ENCODE data around the gene CCDC6. TPM values are rescaled to one million over a fixed set of nuclear protein-coding genes. Genes with fewer than 3 reads are reported as not detected.

The CCDC6 gene
- total RNA-seq, 4 donors from 2014 or later = 65.5 to 104 (median 76.2) TPM

DNA sequence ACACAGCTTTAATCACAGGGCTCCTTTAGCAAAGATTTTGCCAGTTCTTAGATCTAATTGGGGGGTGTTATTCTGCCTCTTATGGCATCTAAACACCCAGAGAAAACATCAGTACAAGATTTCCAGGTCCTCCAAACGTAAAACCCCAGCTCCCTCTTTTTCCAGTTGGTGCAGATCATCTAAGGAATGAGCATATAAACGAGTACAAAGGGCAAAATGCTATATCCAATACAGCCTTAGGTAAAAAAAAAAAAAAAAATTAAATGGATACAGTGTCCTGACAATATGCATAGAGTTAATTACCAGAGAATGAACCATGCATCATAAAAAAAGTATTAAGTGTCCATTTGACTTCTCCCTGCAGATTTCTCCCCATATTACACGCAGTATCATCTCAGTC lies 50.3 kb downstream of the CCDC6 start:
- intact Hi-C loops (cut with DNase I; ENCODE audit: low total_unique reads) = no loop called here
- TF ChIP-seq, protein P1, sequence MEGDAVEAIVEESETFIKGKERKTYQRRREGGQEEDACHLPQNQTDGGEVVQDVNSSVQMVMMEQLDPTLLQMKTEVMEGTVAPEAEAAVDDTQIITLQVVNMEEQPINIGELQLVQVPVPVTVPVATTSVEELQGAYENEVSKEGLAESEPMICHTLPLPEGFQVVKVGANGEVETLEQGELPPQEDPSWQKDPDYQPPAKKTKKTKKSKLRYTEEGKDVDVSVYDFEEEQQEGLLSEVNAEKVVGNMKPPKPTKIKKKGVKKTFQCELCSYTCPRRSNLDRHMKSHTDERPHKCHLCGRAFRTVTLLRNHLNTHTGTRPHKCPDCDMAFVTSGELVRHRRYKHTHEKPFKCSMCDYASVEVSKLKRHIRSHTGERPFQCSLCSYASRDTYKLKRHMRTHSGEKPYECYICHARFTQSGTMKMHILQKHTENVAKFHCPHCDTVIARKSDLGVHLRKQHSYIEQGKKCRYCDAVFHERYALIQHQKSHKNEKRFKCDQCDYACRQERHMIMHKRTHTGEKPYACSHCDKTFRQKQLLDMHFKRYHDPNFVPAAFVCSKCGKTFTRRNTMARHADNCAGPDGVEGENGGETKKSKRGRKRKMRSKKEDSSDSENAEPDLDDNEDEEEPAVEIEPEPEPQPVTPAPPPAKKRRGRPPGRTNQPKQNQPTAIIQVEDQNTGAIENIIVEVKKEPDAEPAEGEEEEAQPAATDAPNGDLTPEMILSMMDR (IDR thresholded peaks at IDR 0.05) = no peak
- TF ChIP-seq POLR2A (IDR thresholded peaks at IDR 0.05) = no peak
- DNase-seq (ENCODE audit: low spot score in 2 of 2) = no peak
- no peak overlapping the region for H3K4me3 ChIP-seq (ENCODE audit: low read depth, poor library complexity, severe bottlenecking)
- WGBS, 2 donors = 72 to 81% methylated on average over 3 of the region's 3 CpGs

DNA sequence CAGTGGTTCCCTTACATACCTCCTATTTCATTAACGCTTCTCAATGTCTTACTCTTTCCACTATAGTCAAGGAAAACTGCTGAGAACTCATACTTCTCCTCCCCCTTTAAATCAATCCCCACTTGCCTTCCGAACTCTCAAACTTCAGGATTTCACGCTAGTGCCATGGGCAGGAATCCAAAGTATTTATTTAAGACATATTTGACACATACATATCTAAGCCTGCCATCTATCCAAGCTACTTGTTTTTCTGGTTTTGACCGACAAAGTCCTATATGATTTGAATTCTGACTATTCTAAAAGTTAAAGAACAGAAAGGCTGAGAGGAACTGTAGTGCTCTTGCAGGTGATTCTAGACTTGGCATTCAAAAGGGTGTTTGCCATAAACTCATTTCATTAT lies 51.8 kb downstream of the CCDC6 start:
- TF ChIP-seq POLR2A (IDR thresholded peaks at IDR 0.05) = no peak
- TF ChIP-seq, protein P1 (IDR thresholded peaks at IDR 0.05) = no peak
- no peak overlapping the region for H3K4me3 ChIP-seq (ENCODE audit: low read depth, poor library complexity, severe bottlenecking)
- WGBS, 2 donors = 52 to 65% methylated on average over 4 of the region's 4 CpGs
- intact Hi-C loops (cut with DNase I; ENCODE audit: low total_unique reads) = no loop called here
- DNase-seq (ENCODE audit: low spot score in 2 of 2) = no peak

DNA sequence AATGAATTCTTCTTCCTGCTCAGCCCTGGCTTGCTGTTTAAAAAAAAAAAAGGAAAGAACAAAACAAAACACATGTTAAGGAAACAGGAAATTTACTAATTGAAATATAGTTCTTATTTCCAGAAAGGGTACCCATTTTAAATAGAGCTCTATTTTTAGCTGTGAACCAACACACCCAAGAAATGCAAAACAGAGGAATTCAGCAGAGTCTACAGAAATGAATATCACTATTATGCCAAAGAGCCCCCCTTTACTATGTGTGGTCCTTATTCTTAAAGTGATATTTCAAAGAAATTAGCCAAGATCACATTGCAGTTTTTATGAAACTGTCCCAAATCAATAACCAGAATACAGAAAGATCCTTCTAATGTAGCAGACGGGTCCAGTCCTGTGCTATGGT lies 53.7 kb downstream of the CCDC6 start:
- intact Hi-C loops (cut with DNase I; ENCODE audit: low total_unique reads) = no loop called here
- 62 to 82% methylated on average over 1 of the region's 1 CpG for WGBS, 2 donors
- DNase-seq (ENCODE audit: low spot score in 2 of 2) = no peak
- TF ChIP-seq, protein P1 (IDR thresholded peaks at IDR 0.05) = no peak
- no peak overlapping the region for H3K4me3 ChIP-seq (ENCODE audit: low read depth, poor library complexity, severe bottlenecking)

DNA sequence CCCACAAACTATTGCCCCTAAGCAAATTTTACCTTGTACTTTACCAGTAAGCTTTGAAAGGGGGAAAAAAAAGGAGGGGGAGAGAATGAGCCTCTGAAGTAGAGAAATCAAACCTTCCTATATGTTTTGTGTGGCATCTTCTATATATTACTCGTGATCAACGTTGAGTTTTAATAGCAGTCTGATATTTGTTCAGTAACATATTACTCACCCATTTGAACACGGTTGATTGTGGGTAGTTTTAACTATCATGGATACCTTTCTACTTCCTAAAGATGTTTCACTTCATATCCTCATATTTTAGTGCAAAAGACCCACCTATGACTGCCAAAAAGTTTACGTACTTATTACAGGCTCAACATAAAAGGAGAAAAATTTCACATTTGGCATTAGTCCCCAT lies 54.5 kb downstream of the CCDC6 start:
- TF ChIP-seq, protein P1 (IDR thresholded peaks at IDR 0.05) = no peak
- no peak for TF ChIP-seq POLR2A (IDR thresholded peaks at IDR 0.05)
- H3K4me3 ChIP-seq (ENCODE audit: low read depth, poor library complexity, severe bottlenecking) = no peak overlapping the region
- WGBS, 2 donors = 62 to 69% methylated on average over 4 of the region's 4 CpGs
- no peak for DNase-seq (ENCODE audit: low spot score in 2 of 2)
- intact Hi-C loops (cut with DNase I; ENCODE audit: low total_unique reads) = no loop called here

DNA sequence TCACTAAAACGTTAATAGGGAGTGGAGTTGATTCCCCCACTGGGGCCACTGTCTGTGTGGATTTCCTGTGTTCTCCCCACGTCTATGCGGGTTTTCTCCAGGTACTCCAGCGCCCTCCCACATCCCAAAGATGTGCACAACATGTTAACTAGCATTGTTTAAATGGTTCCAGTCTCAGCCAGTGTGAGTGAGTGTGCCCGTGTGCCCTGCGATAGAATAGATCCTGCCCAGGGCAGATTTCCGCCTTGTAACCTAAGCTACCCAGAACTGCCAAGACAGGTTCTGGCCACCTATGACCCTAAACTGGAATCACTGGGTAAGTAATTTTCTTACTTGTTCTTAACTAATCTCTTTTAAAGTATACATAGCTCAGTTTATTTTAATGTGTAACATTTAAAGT lies 58.5 kb downstream of the CCDC6 start:
- no peak overlapping the region for H3K4me3 ChIP-seq (ENCODE audit: low read depth, poor library complexity, severe bottlenecking)
- intact Hi-C loops (cut with DNase I; ENCODE audit: low total_unique reads) = no loop called here
- TF ChIP-seq POLR2A (IDR thresholded peaks at IDR 0.05) = no peak
- TF ChIP-seq, protein P1 (IDR thresholded peaks at IDR 0.05) = no peak
- WGBS, 2 donors = 78 to 92% methylated on average over 7 of the region's 7 CpGs
- no peak for DNase-seq (ENCODE audit: low spot score in 2 of 2)

DNA sequence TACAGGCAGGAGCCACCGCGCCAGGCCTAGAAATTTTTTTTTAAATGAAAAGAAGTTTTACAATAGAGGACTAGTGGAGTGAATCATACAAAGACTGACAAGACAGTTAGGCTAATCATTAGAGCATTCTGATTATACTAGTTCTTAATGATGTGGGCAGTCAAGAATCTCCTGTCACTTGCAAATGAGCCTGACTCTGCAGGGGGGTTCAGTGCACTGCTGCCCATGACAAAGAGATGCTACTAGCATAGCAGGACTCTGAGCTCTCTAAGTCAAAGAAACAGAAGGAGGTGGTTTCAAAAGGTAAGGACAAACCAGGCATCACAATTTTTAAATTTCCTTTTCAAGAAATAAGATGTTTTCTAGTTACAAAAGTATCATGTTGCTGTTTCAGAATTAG lies 59.0 kb downstream of the CCDC6 start:
- H3K4me3 ChIP-seq (ENCODE audit: low read depth, poor library complexity, severe bottlenecking) = no peak overlapping the region
- no peak for TF ChIP-seq POLR2A (IDR thresholded peaks at IDR 0.05)
- TF ChIP-seq, protein P1 (IDR thresholded peaks at IDR 0.05) = no peak
- no peak for DNase-seq (ENCODE audit: low spot score in 2 of 2)
- intact Hi-C loops (cut with DNase I; ENCODE audit: low total_unique reads) = no loop called here
- WGBS, 2 donors = 85 to 90% methylated on average over 2 of the region's 2 CpGs

Measured in lower leg skin (tissue), 4 donors.